Trophoblast cell (in vitro differentiated cells and primary cell): ENCODE measurements around the gene SLC41A3.

Source experiments
- DNase-seq, 2 donors: peaks; one replicate each; pipeline ENCODE4 v3.0.0-alpha.2; 2016
- H2AFZ ChIP-seq: 2 replicates; pipeline ENCODE4 v1.6.1; 2013; ENCODE audit warnings: low read length, moderate library complexity, mild to moderate bottlenecking; ENCODE audit not compliant: insufficient read depth, poor library complexity
- H2AK5ac ChIP-seq: 2 replicates; pipeline ENCODE4 v1.6.1; 2013; ENCODE audit warnings: mild to moderate bottlenecking, low read length
- H2BK120ac ChIP-seq: 2 replicates; pipeline ENCODE4 v1.6.1; 2013; ENCODE audit warnings: low read length, mild to moderate bottlenecking, moderate library complexity; ENCODE audit not compliant: insufficient read depth, poor library complexity
- H2BK12ac ChIP-seq: 2 replicates; pipeline ENCODE4 v1.6.1; 2013; ENCODE audit warnings: mild to moderate bottlenecking, low read length, moderate library complexity
- H2BK5ac ChIP-seq: 2 replicates; pipeline ENCODE4 v1.6.1; 2013; ENCODE audit warnings: low read length, low read depth, moderate library complexity, mild to moderate bottlenecking; ENCODE audit not compliant: poor library complexity
- H3K14ac ChIP-seq: 2 replicates; pipeline ENCODE4 v1.6.1; 2013; ENCODE audit warnings: mild to moderate bottlenecking, low read length
- H3K18ac ChIP-seq: 2 replicates; pipeline ENCODE4 v1.6.1; 2013; ENCODE audit warnings: mild to moderate bottlenecking, low read length
- H3K23ac ChIP-seq: 2 replicates; pipeline ENCODE4 v1.6.1; 2013; ENCODE audit warnings: low read length
- H3K27ac ChIP-seq: 2 replicates; pipeline ENCODE4 v1.5.1; 2013; ENCODE audit warnings: low read depth, mild to moderate bottlenecking, inconsistent platforms, low read length, moderate library complexity
- H3K27me3 ChIP-seq: 2 replicates; pipeline ENCODE4 v1.6.1; 2013; ENCODE audit warnings: inconsistent platforms, mild to moderate bottlenecking, low read length, moderate library complexity; ENCODE audit not compliant: insufficient read depth
- H3K36me3 ChIP-seq, 2 experiments: 1 replicate in 1 of 2; 2 replicates in 1 of 2; pipeline ENCODE4 v1.6.1; 2013; ENCODE audit warnings: low read length in 2 of 2, mild to moderate bottlenecking in 2 of 2, moderate library complexity in 1 of 2; ENCODE audit not compliant: insufficient read depth in 2 of 2, control insufficient read depth in 1 of 2
- H3K4ac ChIP-seq: 2 replicates; pipeline ENCODE4 v1.6.1; 2013; ENCODE audit warnings: low read depth, mild to moderate bottlenecking, low read length, moderate library complexity
- H3K4me1 ChIP-seq, 2 experiments: 1 replicate in 1 of 2; 2 replicates in 1 of 2; pipeline ENCODE4 v1.6.1; 2013; ENCODE audit warnings: low read length in 2 of 2, mild to moderate bottlenecking in 2 of 2, moderate library complexity in 1 of 2; ENCODE audit not compliant: insufficient read depth in 2 of 2, control insufficient read depth in 1 of 2
- H3K4me2 ChIP-seq: 2 replicates; pipeline ENCODE4 v1.6.1; 2013; ENCODE audit warnings: inconsistent platforms, mild to moderate bottlenecking, low read length, moderate library complexity
- H3K4me3 ChIP-seq: 2 replicates; pipeline ENCODE4 v1.5.1; 2013; ENCODE audit warnings: mild to moderate bottlenecking, low read depth, low read length, inconsistent platforms
- H3K79me1 ChIP-seq: one replicate; pipeline ENCODE4 v1.6.1; 2013; ENCODE audit warnings: low read length
- H3K79me2 ChIP-seq: 2 replicates; pipeline ENCODE4 v1.6.1; 2013; ENCODE audit warnings: low read length, mild to moderate bottlenecking; ENCODE audit not compliant: control insufficient read depth, insufficient read depth, poor library complexity
- H3K9ac ChIP-seq: 2 replicates; pipeline ENCODE4 v1.6.1; 2013; ENCODE audit warnings: mild to moderate bottlenecking, low read length
- H3K9me3 ChIP-seq: 2 replicates; pipeline ENCODE4 v1.6.1; 2013; ENCODE audit warnings: low read depth, mild to moderate bottlenecking, control low read depth, inconsistent platforms, low read length; ENCODE audit not compliant: insufficient read depth
- H4K12ac ChIP-seq: 2 replicates; pipeline ENCODE4 v1.6.1; 2013; ENCODE audit warnings: low read depth, mild to moderate bottlenecking, low read length, moderate library complexity
- H4K8ac ChIP-seq: 2 replicates; pipeline ENCODE4 v1.6.1; 2013; ENCODE audit warnings: low read depth, mild to moderate bottlenecking, low read length, moderate library complexity
- H4K91ac ChIP-seq: one replicate; pipeline ENCODE4 v1.6.1; 2013; ENCODE audit warnings: low read depth, mild to moderate bottlenecking, low read length, moderate library complexity
- WGBS: extraction: QIAGEN DNeasy Blood & Tissue Kit; methylation state at CpG from one replicate; pipeline ENCODE4 v1.1.7; 2013; ENCODE audit warnings: missing lambda C conversion rate; ENCODE audit not compliant: insufficient read length, insufficient coverage; ENCODE audit errors: extremely low coverage; 5-methylcytosine and 5-hydroxymethylcytosine counted together

The SLC41A3 gene

DNA sequence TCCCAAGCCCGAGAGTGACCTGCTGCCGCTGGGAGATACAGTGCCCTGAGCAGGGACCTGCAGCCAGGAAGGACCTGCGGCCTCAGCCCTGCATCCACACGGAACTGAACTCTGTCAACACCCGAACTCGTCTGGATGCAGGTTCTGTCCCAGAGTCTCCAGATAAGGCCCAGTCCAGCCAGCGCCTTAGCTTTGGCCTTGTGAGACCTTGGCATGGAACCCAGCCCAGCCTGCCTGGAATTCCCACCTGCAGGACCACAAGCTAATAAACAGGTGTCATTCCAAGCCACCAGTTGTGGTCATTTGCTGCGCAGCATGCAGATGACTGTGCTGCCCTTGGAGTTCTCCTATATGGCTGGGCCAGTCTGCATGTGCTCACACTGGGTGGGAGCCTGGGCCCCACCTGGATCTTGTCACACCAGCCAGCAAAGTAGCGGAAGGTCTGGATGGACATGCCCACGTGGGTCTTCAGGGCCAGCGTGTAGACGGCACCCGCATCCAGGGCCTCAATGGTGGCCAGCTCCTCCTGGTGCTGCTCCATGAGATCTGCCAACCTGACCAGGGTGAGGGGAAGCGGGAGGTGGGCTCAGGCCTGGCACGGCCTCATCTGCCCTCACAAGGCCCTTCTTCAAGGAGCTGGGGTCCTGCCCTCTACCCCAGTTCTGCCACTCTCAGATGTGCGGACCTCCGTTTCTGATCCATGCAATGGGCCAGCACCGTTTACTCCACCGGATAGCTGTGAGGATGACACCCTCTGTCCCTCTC, 47.2 kb upstream of the SLC41A3 start:
- H3K4ac ChIP-seq, result no peak overlapping the region
- no peak overlapping the region for H4K8ac ChIP-seq
- H3K4me2 ChIP-seq, result no peak overlapping the region
- H3K4me1 ChIP-seq, result no peaks in the 10 kb centered on the region
- H3K14ac ChIP-seq, result no peak overlapping the region
- no peak overlapping the region for H2BK12ac ChIP-seq
- H2AFZ ChIP-seq, result no peak overlapping the region
- no peak overlapping the region for H3K18ac ChIP-seq
- H3K9ac ChIP-seq, result no peak overlapping the region
- no peaks in the 10 kb centered on the region for H3K36me3 ChIP-seq
- no peak overlapping the region for H2AK5ac ChIP-seq
- no peak overlapping the region for H3K23ac ChIP-seq
- WGBS, result no CpG with 5 or more reads among the region's 19 CpGs
- H3K79me1 ChIP-seq, result no peaks in the 10 kb centered on the region
- no peak overlapping the region for H3K4me3 ChIP-seq
- no peak overlapping the region for H3K27ac ChIP-seq
- H4K91ac ChIP-seq, result no peak overlapping the region
- no peaks in the 10 kb centered on the region for H3K79me2 ChIP-seq
- no peak overlapping the region for H4K12ac ChIP-seq
- peaks cover 5% of the 10 kb centered on the region for H3K9me3 ChIP-seq
- no peak overlapping the region for H2BK120ac ChIP-seq
- no peak overlapping the region for H2BK5ac ChIP-seq
- no peak for DNase-seq
- no peaks in the 10 kb centered on the region for H3K27me3 ChIP-seq

GRCh38 chr3:126130081-126130855, 46.3 kb upstream of the SLC41A3 start:
- Histone ChIP-seq H3K36me3 (no peaks in the 10 kb centered on the region), H3K23ac (no peak overlapping the region), H4K91ac (no peak overlapping the region), H3K14ac (no peak overlapping the region), H2BK5ac (no peak overlapping the region), H3K27me3 (no peaks in the 10 kb centered on the region), H3K79me2 (no peaks in the 10 kb centered on the region), H3K4me3 (no peak overlapping the region), H3K4me2 (no peak overlapping the region), H3K18ac (no peak overlapping the region), H2AFZ (no peak overlapping the region), H3K27ac (no peak overlapping the region), H4K8ac (no peak overlapping the region), H3K4ac (no peak overlapping the region), H3K9ac (no peak overlapping the region), H2BK12ac (no peak overlapping the region), H4K12ac (no peak overlapping the region), H3K79me1 (no peaks in the 10 kb centered on the region), H3K9me3 (peaks cover 5% of the 10 kb centered on the region), H2BK120ac (no peak overlapping the region), H3K4me1 (no peaks in the 10 kb centered on the region), H2AK5ac (no peak overlapping the region)
- no peak for DNase-seq
- WGBS, result no CpG with 5 or more reads among the region's 15 CpGs

- no peak overlapping the region for H3K23ac ChIP-seq
- H3K9ac ChIP-seq, result no peak overlapping the region
- H3K36me3 ChIP-seq, result no peaks in the 10 kb centered on the region
- H3K4me3 ChIP-seq, result no peak overlapping the region
- no peak overlapping the region for H4K12ac ChIP-seq
- no peak overlapping the region for H2BK5ac ChIP-seq
- H2AFZ ChIP-seq, result no peak overlapping the region
- H3K4me2 ChIP-seq, result no peak overlapping the region
- DNase-seq, result no peak
- H4K8ac ChIP-seq, result no peak overlapping the region
- no peak overlapping the region for H3K18ac ChIP-seq
- no peaks in the 10 kb centered on the region for H3K79me1 ChIP-seq
- H3K79me2 ChIP-seq, result no peaks in the 10 kb centered on the region
- no peak overlapping the region for H2AK5ac ChIP-seq
- H3K4ac ChIP-seq, result no peak overlapping the region
- no peaks in the 10 kb centered on the region for H3K4me1 ChIP-seq
- no CpG with 5 or more reads among the region's 16 CpGs for WGBS
- H3K27me3 ChIP-seq, result no peaks in the 10 kb centered on the region
- H2BK120ac ChIP-seq, result no peak overlapping the region
- H3K9me3 ChIP-seq, result peaks cover 5% of the 10 kb centered on the region
- no peak overlapping the region for H4K91ac ChIP-seq
- H2BK12ac ChIP-seq, result no peak overlapping the region
- no peak overlapping the region for H3K14ac ChIP-seq
- H3K27ac ChIP-seq, result no peak overlapping the region
Measured at GRCh38 chr3:126129398-126129891, 45.5 kb upstream of the SLC41A3 start.

DNA sequence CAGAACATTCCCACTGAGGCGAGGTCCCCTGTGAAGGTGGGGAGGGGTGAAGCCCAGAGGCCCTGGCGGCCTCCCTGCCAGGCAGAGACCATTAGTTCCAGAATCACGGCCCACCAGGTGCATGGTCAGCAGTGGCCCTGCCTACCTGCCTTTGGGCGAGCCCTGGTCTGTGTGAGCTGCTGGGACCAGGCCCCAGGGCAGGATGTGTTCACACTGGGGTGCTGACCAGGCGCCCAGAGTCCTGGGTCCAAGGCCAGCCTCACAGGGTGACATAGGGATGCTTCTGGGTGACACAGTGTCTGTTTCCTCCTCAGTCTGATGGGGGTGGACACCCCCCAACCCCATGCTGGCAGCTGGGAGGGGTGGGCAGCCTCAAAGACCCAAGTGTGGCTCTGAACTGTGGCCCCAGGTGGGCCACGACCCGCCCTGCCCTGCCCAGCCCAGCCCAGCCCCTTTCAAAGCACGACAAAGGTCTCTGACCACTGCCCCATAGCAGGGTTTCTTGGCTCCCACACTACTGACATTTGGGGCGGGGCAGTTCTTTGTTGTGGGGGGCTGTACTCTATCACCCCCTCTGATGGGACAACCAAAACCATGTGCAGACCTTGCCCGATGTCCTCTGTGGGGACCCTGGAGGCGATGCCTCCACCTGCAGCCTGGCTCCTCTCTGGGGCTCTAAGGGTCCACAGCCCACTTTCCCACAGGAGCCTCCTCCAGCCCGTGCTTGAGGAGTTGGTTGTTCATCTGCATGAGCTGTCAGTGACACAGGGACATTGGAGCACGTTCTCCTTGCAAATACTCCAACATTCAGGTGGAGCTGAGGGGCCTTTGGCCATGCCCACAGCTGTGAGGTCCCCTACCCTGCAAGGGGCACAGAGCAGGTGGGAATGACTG, 44.8 kb upstream of the SLC41A3 start:
- H2AFZ ChIP-seq, result no peak overlapping the region
- no peak overlapping the region for H4K8ac ChIP-seq
- no peak overlapping the region for H3K4me2 ChIP-seq
- peaks cover 5% of the 10 kb centered on the region for H3K9me3 ChIP-seq
- no peak overlapping the region for H2BK120ac ChIP-seq
- H3K14ac ChIP-seq, result no peak overlapping the region
- no peak overlapping the region for H4K91ac ChIP-seq
- no peak overlapping the region for H3K27ac ChIP-seq
- H2BK5ac ChIP-seq, result no peak overlapping the region
- no peak overlapping the region for H2AK5ac ChIP-seq
- no peak overlapping the region for H2BK12ac ChIP-seq
- no peak overlapping the region for H3K4me3 ChIP-seq
- H3K4ac ChIP-seq, result no peak overlapping the region
- no peaks in the 10 kb centered on the region for H3K79me1 ChIP-seq
- H3K36me3 ChIP-seq, result no peaks in the 10 kb centered on the region
- no peak overlapping the region for H4K12ac ChIP-seq
- no peak for DNase-seq
- H3K9ac ChIP-seq, result no peak overlapping the region
- H3K79me2 ChIP-seq, result no peaks in the 10 kb centered on the region
- no peaks in the 10 kb centered on the region for H3K4me1 ChIP-seq
- no peak overlapping the region for H3K23ac ChIP-seq
- WGBS, result no CpG with 5 or more reads among the region's 13 CpGs
- H3K18ac ChIP-seq, result no peak overlapping the region
- no peaks in the 10 kb centered on the region for H3K27me3 ChIP-seq
